OCI-LY1 (cell line): ENCODE measurements around the gene DNMT1.

Experiments used
- CTCF ChIP-seq: fragments of 200-600 bp; sonication (generic), shearing (Covaris generic); IDR thresholded peaks from 2 replicates; pipeline ENCODE4 v1.5.1; 2017; ENCODE audit warnings: mild to moderate bottlenecking, antibody characterized with exemption, low read length, moderate library complexity, mixed read lengths
- EZH2 ChIP-seq: fragments of 200-600 bp; sonication (generic), shearing (Covaris generic); IDR thresholded peaks from 2 replicates; pipeline ENCODE4 v1.8.0; 2017; ENCODE audit warnings: borderline replicate concordance, mixed run types, mild to moderate bottlenecking, antibody characterized with exemption, low read length, moderate library complexity, mixed read lengths

DNA sequence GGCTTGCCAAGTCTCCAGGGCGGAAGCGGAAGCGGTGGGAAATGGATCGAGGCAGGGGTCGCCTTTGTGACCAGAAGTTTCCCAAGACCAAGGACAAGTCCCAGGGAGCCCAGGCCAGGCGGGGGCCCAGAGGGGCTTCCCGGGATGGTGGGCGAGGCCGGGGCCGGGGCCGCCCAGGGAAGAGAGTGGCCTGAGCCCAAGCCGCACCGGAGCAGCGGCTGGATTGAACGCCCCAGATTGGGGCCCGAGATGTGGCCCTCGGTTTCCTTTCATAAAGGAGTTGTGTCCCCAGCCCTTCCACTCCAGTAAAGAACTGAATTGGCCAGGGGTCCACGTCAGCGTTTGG is 83.8 kb downstream of the DNMT1 start:
- no peak for TF ChIP-seq CTCF
- no peak for TF ChIP-seq EZH2
